ENCODE results near the gene DPH3.

Gene DPH3

GRCh38 chr3:16233806-16234205 is 30.9 kb downstream of the DPH3 start:
- no peak for DNase-seq (ENCODE audit: low spot score)

DNA sequence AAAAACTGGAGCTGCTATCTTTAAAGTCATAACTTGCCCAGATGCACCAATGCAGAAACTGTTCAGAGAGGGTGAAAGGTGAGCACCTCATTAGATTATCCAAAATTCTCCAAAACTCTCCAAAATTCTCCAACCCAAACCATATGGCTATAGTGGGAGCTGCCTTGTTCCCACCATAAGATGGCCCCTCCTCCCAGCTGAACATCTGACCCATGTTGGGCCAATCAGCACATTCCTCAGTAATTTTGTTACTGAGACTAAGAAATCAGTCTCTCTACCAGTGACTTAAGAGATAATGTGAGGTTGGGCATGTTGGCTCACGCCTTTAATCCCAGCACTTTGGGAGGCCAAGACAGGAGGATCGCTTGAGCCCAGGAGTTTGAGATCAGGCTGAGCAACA is 32.8 kb downstream of the DPH3 start:
- DNase-seq (ENCODE audit: low spot score) = no peak

- no peak for DNase-seq (ENCODE audit: low spot score)
Measured at GRCh38 chr3:16229681-16230080, 35.1 kb downstream of the DPH3 start.

- no peak for DNase-seq (ENCODE audit: low spot score)
Measured at GRCh38 chr3:16227566-16227965, 37.2 kb downstream of the DPH3 start.

GRCh38 chr3:16224325-16224724 is 40.4 kb downstream of the DPH3 start:
- no peak for DNase-seq (ENCODE audit: low spot score)

- no peak for DNase-seq (ENCODE audit: low spot score)
Measured at GRCh38 chr3:16222547-16222946, 42.2 kb downstream of the DPH3 start.

- no peak for DNase-seq (ENCODE audit: low spot score)
Measured at GRCh38 chr3:16221990-16222389, 42.8 kb downstream of the DPH3 start.

DNA sequence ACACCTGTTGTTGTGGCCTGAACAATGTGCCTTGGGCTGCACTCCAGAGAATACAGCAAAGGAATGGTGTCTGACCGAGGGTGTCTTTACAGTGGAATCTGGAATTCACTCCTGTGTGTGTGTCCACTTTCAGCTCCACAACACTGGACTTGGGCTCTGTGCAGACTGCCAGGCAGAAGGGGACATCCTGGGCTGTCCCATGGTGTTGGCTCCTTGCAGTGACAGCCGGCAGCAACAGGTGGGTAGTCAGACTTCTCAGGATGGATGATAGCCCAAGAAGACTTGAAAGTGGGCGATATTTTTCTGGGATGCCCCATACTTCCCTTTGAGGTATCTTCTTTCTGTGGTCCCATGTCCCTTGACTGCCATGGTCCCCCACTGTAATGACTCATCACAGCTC is 45.0 kb downstream of the DPH3 start:
- DNase-seq (ENCODE audit: low spot score) = no peak

DNA sequence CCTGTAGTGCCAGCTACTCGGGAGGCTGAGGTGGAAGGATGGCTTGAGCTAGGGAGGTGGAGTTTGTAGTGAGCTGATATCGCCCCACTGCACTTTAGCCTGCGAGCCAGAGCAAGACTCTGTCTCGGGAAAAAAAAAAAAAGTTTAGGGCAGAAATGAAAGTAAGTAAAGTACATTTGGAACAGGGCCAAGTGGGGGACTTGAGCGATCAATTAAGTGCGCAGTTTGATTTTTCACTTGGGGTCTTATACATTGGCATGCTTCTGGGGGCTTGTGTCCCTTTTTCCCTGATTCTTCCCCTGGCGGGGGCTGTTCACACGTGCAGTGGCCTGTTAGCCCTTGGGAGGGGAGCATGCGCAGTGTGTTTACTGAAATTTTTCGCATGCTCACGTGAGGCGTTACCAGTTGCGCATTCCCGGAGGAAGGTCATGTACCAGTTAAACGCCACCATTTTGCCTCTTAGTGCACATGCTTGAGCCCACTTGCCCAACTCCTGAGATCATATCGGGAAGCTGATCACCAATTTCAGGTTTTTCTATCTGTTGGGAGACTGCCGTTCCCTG is 48.3 kb downstream of the DPH3 start:
- no peak for DNase-seq (ENCODE audit: low spot score)

GRCh38 chr3:16214366-16214765 is 50.4 kb downstream of the DPH3 start:
- no peak for DNase-seq (ENCODE audit: low spot score)

DNA sequence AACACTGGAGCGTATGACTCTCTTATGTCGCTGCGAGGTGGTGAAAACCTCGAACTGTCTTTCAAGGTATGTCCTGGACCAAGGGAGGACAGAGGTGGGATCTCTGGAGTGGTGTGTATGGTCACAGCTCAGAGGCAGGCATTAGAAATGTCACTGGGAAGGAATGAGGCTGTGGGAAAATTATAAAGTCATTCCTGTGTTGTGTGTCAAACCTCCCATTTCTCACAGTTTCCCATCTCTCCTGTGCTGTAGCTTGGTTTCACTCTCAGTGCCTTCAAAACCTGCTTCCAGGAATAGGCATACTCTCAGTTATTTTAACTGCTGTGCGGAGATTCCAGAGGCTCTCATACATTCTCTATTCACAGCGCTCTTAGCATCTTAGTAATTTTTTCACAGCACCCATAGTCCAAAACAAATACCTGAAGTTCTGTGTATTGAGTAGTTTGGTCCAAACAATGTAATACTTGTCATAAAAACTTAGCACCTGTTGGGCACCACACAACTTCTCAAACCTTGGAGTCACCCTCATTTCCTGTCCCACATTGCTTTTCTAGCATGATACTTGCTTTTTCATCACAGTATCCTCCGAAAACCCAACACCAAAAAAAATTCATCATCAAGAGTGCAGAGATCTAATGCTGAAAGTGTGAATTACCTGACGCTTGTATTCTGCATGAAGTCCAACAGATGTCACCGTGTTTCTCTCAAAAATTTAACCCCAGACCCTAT is 53.4 kb downstream of the DPH3 start:
- no peak for DNase-seq (ENCODE audit: low spot score)
